Cerebellar cortex (tissue), 1 donor: Measurements from ENCODE around the gene SUGCT.

Experiments
- DNase-seq: peaks from one replicate; pipeline ENCODE4 v3.0.0-alpha.2; 2015; ENCODE audit warnings: low spot score

SUGCT gene

DNA sequence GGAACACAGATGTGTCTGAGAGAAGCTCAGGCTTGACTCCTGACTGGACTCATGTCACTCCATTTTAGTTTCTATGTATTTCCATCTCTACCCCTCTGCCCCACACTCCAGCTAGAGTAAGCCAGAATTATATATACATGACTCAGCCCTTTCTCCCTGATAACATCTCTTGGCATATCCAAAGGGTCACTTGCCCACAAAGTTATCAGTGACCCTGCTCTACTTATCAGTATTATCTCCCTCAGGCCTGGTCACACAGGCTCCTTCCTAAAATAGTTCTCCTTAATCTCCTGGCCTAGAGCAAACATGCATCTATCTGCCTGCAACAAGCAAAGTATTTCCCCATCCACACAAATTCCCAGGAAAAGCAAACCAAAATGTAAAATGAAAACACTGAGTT is 598.3 kb downstream of the SUGCT start:
- no peak for DNase-seq

DNA sequence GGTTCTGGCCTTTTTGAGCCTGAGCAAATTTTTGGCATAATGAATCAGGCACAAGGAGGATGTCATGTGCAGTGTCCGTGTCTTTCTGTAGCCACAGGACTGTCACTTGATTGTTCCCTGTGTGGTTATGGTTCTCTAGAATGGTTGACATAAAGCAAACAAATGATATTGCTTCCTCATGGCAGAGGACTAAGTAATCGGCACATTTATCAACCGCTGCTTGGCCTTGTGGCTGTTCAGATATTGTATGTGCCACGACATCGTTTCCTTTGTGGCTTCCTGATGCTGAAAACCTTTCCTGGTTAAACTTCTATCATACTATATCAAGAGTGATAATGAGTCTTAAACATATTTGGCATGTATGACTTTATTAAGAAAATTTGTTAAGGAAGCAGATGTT is 598.8 kb downstream of the SUGCT start:
- no peak for DNase-seq

- no peak for DNase-seq
Observed at GRCh38 chr7:40739257-40739656, 604.5 kb downstream of the SUGCT start.

DNA sequence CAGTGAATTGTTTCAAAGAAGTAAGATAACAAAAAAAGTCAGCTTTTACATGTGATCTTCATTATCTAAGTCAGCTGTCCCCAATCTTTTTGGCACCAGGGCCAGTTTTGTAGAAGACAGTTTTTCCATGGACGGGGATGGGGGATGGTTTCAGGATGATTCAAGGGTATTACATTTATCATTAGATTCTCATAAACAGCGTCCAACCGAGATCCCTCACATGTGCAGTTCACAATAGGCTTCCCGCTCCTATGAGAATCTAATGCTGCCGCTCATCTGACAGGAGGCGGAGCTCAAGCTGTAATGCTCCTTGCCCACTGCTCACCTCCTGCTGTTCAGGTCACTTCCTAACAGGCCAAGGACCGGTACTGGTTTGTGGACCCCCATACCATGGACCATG is 607.5 kb downstream of the SUGCT start:
- DNase-seq: no peak

DNA sequence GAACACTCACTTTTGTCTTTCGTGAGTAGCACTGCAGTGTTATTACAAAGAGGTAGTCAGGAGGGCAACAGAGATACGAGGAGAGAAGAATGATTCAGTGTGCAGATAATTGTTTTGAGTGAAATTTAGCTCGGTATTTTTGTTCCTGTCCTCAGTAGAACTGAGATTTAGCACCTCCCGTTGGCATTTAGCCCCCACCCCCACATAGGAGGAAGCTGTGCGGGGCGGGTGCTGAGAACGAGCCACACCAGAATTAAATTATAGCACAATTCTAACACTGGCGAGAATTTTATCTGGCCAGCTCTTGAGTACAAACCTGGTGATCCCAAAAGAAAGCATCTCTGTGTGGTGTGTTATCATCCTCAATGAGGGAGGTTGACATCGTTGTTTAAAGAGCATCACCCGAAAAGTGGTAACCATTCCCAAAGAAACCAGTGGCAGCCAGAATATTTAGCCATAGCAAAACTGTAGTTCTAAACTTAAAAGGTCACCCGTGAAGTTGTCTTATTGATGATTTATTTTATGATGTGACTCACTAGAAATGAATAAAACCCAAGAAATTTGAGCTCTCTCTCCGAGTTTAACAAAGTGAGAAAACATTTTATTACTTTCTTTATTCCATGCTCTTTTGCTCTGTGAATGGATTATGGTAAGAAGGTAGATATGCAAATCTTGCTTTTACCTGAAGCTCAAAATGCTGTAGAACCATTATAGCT is 612.2 kb downstream of the SUGCT start:
- no peak for DNase-seq

DNA sequence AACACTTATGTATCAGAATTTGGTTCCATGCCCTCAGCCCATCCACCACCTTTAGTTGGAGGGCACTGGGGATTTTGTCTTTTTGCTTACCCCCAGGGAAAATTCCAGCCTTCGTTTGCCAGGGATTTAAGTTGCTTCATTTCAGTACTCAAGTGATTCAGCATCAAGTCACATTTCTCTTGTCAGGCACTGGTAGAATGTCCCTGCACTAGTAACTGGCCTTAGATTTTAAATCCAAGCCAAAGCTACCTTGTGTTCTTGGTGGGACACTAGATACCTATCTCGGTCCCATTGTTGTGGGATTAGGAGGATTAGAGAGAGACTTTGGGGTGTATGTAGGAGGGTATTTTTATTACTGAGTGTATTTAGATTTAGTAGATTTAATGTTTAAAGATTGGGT is 613.1 kb downstream of the SUGCT start:
- no peak for DNase-seq

DNA sequence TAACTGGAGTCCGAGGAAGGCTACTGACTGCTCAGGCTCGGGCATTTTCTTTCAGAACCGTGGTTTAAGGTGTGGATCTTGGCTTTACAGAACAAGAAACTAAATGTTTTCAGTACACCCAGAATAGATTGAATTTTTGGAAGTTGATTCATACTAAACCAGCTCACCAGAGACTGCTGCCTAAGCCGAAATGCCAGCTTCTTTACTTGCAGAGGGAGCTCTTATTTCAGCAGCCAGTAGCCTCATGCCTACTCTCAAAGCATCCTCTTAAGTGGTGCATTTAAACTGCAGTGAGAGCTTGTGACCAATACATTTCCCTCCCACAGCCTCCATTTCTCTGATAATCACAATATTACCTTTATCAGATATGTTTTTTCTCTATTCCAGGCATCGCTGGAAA is 615.1 kb downstream of the SUGCT start:
- DNase-seq: no peak

DNA sequence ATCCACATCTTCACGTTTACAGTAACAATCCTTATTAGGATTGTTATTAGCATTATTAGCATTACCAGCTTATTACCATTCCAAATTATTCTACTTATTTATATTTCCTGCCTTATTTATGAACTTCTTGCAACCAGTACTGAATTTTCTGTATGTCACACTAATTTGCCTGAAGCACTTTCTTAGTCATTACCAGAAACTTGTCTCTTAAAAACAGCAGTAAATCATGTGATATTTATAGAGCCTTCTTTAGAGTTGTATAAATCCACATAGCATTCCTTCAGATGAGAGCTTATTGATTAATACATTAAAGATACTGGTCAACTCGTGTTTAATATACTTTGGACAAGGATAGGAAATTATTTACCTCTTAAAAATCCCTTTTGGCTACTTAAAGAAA is 618.6 kb downstream of the SUGCT start:
- no peak for DNase-seq

DNA sequence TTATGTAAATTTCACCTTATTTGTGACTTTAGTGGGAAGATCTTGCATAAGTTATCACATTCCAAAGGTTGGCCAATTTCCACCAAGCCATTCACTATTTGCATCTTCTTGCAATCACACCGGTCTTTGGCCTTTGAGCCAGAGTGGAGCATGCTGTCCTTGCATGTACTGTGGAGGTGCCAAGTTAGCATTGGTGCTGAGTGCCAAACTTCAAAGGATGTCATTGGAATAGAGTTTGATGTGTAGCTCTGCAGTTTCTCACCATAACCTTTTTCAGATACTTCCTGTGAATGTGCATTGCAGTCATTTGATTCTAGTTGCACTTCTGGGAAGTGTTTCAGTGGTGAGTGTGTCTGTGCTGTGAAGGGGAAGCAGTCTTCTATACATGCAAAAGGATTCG is 620.6 kb downstream of the SUGCT start:
- DNase-seq: no peak

DNA sequence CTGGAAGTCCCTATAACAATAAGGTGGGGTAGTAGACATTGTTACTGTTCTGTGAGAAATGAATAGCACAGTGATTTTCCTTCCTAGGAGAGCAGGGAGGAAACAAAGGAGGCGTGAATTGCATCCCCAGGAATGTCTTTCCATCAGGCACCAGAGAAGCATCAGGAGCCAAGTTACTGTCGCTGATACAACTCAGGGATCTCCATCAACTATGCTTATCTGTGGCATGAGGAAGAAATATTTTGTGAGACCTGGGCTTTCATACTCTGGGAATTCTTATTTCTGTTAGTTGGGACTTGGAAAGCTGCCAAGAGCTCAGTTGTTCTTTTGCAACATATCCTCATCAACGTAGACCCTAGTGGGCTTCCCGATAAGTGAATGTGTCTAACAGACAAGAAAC is 622.3 kb downstream of the SUGCT start:
- no peak for DNase-seq

DNA sequence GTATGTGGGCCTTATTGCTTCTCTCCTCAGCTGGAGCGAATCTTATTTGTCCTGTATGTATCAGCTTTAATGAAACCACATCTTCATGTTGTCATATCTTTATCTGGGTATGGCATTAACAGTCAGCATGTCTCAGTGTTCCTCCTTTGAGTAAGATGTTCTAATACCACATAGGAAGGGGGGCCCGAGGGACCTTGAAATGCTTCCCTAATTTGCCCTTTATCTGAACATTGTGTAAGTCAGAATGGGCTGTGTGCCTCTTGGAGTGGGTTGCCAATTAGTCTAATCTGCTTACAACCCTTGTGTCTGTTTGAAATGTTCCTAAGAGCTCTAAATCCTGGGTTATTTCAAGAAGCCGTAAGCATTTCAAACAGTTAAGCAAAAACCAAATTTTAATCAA is 623.8 kb downstream of the SUGCT start:
- DNase-seq: no peak

- DNase-seq: no peak
Observed at GRCh38 chr7:40760293-40760964, 625.6 kb downstream of the SUGCT start.

DNA sequence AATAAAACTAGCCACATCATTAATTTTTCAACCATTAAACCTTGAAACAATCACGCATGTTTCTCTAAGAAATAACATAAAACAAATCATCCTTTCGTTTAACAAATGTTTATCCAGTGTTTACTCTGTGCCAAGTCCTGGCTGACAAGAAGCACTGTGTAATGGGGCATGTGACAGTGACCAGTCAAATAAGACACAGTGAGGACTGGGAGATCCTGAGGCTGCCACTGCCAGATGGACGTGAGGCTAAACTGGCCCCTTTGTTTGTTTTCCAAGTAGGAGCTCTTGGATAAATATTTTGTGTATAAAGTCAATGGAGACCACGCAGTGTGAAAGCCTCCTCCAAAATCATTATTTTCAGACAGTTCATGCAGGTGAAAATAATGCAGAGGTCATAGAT is 626.2 kb downstream of the SUGCT start:
- no peak for DNase-seq

DNA sequence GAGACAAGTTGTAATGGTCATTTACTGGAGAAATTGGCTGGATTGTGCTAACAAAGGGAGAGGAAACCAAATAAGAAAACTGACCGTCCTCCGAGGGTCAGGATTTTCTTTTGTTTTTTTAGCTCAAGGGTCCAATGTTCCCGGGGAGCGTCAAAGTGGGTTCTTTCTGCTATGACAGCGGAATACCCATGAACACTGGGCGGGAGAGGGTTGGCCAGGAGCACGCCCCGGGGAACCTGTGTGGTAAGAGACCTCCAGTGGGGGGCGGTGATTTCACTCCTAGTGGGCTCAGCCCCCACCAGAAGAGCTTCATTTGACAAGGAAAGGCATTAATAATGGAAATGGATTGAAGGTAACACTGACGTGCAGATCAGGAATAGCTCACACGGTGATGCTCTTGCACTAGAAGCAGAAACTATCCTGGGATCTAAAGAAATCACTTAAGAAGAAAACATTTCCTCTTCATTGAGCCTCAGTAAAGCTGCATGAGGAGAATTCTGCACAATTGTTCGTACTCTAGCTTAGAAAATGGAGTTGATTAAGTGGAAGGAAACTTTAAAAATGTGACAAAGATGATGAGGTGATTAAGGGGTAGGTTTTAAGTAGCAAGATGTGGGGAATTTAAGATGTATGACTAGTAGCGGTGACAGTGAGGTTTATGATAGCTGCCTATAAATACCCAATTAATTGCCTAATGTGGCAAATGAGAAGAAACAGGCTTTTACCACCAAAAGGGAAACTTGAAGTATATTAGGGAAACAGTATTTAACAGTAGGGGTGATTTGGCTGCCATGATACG is 627.2 kb downstream of the SUGCT start:
- no peak for DNase-seq

- DNase-seq: no peak
Observed at GRCh38 chr7:40763319-40764287, 628.8 kb downstream of the SUGCT start.

DNA sequence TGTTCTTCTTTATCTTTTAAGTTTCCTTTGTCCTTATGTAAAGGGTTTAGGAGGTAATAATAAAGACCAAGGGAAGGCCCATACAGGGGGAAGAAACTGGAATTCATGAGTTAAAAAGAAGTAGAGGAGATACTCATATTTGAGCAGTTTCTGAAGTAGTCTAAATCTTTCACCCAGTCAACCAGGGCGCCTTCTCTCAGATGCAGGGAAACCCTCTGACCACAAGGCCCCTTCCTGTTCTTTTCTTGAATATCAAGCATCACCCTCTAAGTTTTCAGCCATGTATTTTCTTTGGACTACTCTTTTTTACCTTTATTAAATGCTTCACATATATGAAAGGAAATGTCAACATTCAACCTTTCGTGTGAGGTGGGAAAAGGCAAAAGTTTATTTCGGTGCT is 630.8 kb downstream of the SUGCT start:
- DNase-seq: no peak

GRCh38 chr7:40772096-40772495 is 637.3 kb downstream of the SUGCT start:
- DNase-seq: no peak

GRCh38 chr7:40773656-40774055 is 638.9 kb downstream of the SUGCT start:
- no peak for DNase-seq

- DNase-seq: no peak
Observed at GRCh38 chr7:40775877-40776276, 641.1 kb downstream of the SUGCT start.

- no peak for DNase-seq
Observed at GRCh38 chr7:40777730-40778312, 643.0 kb downstream of the SUGCT start.

DNA sequence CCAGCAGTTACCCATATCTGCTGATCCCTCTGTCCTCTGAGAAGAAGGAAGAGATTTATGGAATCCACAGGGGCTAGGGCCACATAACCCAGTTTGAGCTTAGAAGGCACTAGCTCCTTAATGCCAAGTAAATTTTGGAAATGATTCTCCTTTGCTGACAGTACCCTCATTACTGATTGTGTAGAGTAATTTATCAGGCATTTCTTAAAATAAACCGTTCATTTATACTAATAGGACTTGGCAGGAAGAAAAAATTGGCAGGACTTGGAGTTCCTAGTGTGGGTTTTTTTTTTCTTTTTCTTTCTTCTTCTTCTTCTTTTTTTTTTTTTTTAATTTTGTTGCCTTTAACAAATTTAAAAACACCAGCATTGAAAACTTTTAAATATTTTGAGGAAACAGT is 645.7 kb downstream of the SUGCT start:
- peak; percentile 5 for DNase-seq

- no peak for DNase-seq
Observed at GRCh38 chr7:40782836-40783235, 648.0 kb downstream of the SUGCT start.
